SK-N-MC (cell line): ENCODE data around the gene ESR2.

Experiments used
- EZH2 ChIP-seq: fragments of 200-600 bp; sonication (generic); IDR thresholded peaks from one replicate; pipeline ENCODE4 v1.6.1; 2017; ENCODE audit warnings: antibody characterized with exemption
- POLR2AphosphoS5 ChIP-seq: IDR thresholded peaks from 2 replicates; pipeline ENCODE4 v1.6.1; 2012; ENCODE audit warnings: mild to moderate bottlenecking, low read depth, low read length, borderline replicate concordance

- TF ChIP-seq POLR2AphosphoS5 (no peak), EZH2 (no peak)
These were observed 80.2 kb downstream of the ESR2 start for GRCh38 chr14:64213853-64214570.
